ENCODE results near the gene BASP1.
A peak's percentile ranks its signal among the peaks of the same experiment; 100 is the strongest.

Gene BASP1

DNA sequence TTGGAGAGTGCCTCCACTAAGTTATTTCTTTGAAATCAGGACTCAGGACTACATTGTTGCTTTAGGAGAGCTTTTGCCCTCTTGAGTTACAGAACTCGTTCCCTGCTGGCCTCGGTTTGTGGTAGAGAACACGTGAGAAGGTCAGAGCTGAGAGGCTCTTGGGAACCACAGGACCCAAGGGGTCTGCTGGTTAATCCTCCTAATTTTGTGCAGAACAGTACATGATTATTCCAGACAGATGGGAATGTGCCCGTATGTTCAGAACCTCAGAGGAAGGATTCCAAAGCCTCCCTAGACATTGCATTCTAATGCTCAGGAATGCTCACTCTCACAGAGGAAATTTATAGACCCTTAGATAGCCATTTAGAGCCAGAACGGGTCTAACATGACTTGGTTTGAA lies 25.2 kb upstream of the BASP1 start:
- no peak for DNase-seq

- DNase-seq, result no peak
Observed at GRCh38 chr5:17196024-17196423, 21.4 kb upstream of the BASP1 start.

DNA sequence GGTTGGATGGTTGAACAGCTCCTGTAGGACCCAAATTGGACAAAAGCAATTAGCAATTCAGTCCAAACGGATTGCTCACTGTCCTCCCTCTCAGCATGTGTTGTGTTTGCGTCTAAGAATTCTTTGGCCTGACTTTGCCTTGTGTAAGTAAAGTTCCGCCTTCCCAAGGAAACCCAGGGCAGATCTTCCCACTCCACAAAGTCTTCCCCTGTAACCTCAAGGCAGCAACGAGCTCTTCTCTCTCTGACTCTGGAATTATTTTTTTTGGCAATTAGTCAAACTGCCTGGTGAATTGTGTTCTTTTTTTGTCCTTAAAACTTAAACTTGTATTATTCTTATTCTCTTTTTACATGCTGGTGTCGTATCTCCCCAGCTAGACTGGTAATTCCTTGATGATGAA lies 20.7 kb upstream of the BASP1 start:
- DNase-seq, result no peak

DNA sequence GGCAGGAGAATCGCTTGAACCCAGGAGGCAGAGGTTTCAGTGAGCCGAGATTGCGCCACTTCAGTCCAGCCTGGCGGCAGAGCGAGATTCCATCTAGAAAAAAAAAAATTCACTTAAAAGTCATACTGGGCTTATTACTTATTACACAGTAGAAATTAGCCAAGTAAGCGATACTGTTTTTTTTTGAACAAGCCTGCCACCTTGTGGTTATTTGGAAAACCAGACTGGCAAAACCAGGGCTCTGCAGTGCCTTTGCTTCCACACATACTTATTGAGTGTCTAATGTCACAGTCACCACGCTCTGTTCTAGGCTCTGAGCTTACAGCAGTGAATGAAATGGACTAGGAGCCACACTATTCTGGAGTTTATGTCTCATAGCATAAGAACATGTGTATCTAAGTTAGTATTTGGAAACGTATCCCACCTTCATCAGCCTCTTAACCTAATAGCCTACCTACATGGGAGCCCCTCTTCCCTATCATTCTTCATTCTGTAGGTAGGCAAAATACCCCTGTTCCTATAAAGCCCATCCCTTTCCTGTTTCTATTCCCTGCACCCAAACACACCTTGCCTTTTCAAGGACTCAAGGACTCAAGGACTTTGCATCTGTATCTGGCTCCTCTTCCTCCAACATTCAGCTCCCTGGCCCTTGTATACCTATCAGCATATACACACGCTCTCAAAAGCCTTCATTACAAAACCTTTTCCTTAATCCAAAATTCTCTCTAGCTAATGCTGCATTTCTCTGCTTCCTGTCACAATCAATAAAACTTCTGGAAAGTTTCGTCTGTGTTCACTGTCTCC lies 13.9 kb upstream of the BASP1 start:
- DNase-seq, result no peak

GRCh38 chr5:17204133-17204489 lies 13.3 kb upstream of the BASP1 start:
- no peak for DNase-seq

- no peak for DNase-seq
Observed at GRCh38 chr5:17206021-17206420, 11.4 kb upstream of the BASP1 start.

DNA sequence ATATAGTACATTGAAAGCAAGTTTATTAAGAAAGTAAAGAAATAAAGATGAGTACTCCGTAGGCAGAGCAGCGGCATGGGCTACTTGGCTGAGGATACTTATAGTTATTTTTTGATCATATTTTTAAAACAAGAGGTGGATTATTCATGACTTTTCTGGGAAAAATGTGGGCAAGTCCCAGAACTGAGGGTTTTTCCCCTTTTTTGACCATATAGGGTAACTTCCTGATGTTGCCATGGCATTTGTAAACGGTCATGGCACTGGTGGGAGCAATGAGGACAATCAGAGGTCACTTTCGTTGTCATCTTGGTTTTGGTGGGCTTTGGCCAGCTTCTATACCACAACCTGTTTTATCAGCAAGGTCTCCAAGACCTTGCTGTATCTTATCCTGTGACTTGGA lies 5.2 kb upstream of the BASP1 start:
- no peak for DNase-seq

DNA sequence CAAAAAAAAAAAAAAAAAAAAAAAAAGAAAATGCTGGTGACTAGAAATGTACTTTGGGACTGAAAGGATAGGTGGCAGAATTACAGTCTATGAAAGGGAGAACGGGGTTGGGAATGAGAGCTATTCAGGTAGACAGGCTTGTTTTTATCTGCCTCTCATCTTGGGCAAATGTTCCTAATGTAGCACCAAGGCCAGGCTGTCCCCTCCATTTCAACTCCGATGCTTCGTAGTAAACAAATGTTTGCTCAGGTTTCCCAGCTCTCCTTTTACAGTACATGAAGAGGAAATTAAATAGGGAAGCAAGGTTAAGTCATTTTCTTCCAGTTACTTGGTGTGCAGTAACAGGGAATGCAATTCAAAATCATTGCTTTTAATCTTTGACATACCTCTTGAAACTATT lies 4.4 kb upstream of the BASP1 start:
- no peak for DNase-seq

- no peak for DNase-seq
Observed at GRCh38 chr5:17213938-17214337, 3.5 kb upstream of the BASP1 start.

GRCh38 chr5:17214893-17215292 lies 2.5 kb upstream of the BASP1 start:
- DNase-seq, result no peak

DNA sequence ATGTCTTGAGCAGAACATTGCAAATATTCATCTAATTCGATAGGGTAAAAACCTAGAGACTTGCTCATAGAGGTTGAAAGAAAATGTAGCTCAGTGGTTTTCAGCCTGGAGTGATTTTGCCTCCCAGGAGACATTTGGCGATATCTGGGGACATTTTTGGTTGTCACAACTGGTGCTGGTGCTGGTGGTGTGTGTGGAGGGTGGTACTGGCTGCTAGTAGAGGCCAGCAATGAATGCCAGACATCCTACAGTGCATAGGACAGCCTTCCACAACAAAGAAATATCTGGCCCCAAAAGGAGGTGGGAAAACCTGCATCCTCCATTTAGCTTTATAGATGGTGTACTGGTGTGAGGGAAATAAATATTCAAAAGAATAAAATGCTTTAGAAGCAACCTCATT lies 2.1 kb upstream of the BASP1 start:
- DNase-seq, result no peak

- DNase-seq, result peak; percentile 27 to 41
Observed at GRCh38 chr5:17216176-17216973, 1.1 kb upstream of the BASP1 start.

DNA sequence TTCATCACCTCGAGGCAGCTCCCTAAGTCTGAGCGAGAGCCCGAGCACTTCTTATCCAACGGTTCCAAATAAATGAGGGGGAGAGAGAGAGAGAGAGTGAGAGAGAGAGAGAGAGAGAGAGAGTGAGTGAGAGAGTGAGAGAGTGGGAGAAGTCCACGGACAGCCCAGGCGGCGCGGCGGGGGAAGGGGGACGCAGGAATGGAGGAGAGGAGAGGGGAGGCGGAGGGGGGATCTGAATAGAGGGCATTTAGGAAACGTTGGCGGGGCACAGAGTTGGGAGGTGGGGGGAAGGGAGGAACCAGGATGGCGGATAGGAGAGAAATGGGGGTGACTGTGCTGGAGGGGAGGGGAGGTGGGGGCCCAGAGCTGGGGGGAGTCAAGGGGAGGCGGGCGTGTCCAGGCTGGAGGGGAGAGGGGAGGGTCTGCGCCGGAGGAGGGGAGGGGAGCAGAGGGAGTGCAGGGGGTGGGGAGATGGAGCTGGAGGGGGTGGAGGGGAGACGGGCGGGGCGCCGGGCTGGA lies 398 bp upstream of the BASP1 start:
- DNase-seq, result no peak

DNA sequence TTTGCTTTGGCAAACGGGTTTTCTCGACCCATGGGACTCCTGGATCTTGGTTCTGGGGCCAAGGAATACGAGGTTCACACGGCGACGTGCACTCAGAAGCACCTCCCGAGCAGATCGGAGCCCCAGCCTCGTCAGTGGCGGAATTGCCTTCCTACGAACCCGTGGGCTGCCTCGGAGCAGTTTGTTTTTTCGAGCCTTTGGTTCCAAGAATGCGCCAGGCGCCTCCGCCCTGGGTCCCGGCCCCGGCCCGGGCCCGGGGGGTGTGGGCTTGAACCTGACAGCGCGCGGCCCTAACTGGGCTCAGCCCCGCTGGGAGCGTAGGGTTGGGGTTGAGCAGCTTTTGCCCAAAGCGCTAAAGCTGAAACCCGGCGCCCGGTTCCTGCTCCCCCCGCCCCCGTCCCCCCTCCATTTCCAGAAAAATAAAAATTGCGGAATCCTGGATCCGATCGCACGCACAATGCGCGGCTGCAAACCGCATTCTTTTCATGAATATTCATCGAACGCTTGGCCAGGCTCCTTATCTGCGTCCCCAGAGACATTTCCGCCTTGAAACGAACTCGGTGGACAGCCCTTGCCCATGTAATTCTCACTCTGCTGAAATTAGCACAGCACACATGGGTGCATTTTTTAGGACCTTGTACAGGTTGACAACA lies 1.0 kb downstream of the BASP1 start:
- DNase-seq, result no peak

- no peak for DNase-seq
Observed at GRCh38 chr5:17219006-17219422, 1.6 kb downstream of the BASP1 start.

- DNase-seq, result no peak
Observed at GRCh38 chr5:17219469-17219868, 2.0 kb downstream of the BASP1 start.

DNA sequence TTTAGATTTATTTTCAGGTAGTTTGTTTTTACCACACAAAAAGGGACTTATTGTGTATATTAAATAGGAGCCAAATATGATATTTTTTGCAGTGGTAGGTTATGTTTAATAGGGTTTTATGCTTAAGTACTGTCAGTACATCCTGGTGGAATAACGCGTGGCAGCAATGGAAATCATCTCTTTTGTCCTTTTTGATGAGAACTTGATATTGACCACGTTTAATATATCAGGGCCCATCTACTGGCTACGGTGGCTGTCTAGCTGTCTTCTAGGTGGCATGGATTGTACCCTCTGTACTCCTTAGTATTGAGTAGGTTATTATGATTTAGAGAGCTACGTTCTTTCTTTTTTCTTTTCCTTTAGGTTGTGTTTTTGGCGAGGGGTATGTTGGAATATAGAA lies 2.6 kb downstream of the BASP1 start:
- no peak for DNase-seq

DNA sequence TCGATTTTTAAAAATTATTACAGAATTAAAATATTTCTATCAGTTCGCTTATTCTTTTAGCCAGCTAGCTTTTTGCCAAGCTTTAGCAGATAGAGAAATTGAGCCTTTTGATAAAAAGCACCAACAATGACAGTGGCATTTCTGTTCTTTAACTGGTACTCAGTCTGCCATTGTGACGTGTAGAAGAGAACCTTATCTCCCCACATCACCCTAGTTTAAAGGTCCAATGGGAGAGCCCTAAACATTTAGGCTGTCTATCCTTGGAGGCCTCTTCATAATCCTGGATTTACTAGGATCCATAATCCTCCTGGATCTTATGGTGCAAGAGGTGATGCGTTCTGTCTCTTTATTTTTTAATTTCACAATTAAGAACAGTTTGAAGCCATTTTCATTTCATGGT lies 3.0 kb downstream of the BASP1 start:
- DNase-seq, result no peak

- DNase-seq, result no peak
Observed at GRCh38 chr5:17221843-17222636, 4.6 kb downstream of the BASP1 start.

DNA sequence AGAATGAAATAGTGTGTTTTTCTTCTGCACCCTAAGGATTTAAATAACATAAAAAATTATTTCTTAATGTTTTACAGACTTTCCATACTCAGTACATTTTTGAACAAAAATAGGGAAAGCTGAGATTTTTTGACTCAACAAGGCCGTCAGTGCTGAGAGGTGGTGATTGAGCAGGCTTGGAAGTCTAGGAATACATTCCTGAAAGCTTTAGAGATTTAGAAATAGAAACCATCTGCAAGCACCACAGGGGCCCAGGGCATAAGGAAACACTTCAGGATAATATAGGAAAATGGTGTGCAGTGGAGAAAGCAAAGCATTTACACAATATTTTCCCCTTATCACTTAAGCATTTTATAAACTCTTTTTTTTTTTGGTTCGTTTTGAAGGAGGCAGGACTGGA lies 5.2 kb downstream of the BASP1 start:
- no peak for DNase-seq

GRCh38 chr5:17223367-17224185 lies 6.1 kb downstream of the BASP1 start:
- DNase-seq, result no peak
